Stomach (tissue), 19 donors: ENCODE measurements around the gene RAD51D. TPM values are rescaled to one million over a fixed set of nuclear protein-coding genes. Genes with fewer than 3 reads are reported as not detected.
A peak's percentile ranks its signal among the peaks of the same experiment; 100 is the strongest.

Experiments
- DNase-seq, 2 donors: peaks; one replicate each; pipeline versions ENCODE4 v3.0.0 to v3.0.0-alpha.2; 2013 to 2019
- H3K27ac ChIP-seq, 5 donors: fragments of 200-600 bp in 4 of 5; sonication (generic) in 4 of 5; one replicate each; pipeline ENCODE4 v1.5.1; 2013 to 2019; ENCODE audit warnings: mild to moderate bottlenecking in 1 of 5, moderate library complexity in 1 of 5
- H3K27me3 ChIP-seq, 3 donors: fragments of 200-600 bp; sonication (generic); one replicate each; pipeline ENCODE4 v1.5.1; 2017 to 2019; ENCODE audit warnings: mixed run types in 1 of 3
- H3K36me3 ChIP-seq, 4 donors: fragments of 200-600 bp; sonication (generic); 1 replicate in 3 of 4; 2 replicates in 1 of 4; pipeline ENCODE4 v1.5.1; 2016 to 2019
- H3K4me1 ChIP-seq, 4 donors: fragments of 200-600 bp; sonication (generic); one replicate each; pipeline ENCODE4 v1.5.1; 2016 to 2019
- H3K4me3 ChIP-seq, 4 donors: fragments of 200-600 bp; sonication (generic) in 3 of 4; one replicate each; pipeline ENCODE4 v1.5.1; 2016 to 2019; ENCODE audit warnings: mild to moderate bottlenecking in 1 of 4
- H3K9me3 ChIP-seq, 4 donors: fragments of 200-600 bp; sonication (generic); one replicate each; pipeline ENCODE4 v1.5.1; 2016 to 2019
- EP300 ChIP-seq: sonication (generic); formaldehyde crosslinking; IDR thresholded peaks from one replicate; pipeline ENCODE4 v1.6.1; 2017; ENCODE audit warnings: antibody characterized with exemption
- POLR2A ChIP-seq, 4 donors: fragments of 450-650 bp; IDR thresholded peaks; one replicate each; pipeline ENCODE4 v1.6.1; 2016; ENCODE audit warnings: antibody characterized with exemption in 4 of 4, control low read depth in 2 of 4, mild to moderate bottlenecking in 1 of 4, moderate library complexity in 1 of 4
- POLR2AphosphoS5 ChIP-seq, 3 donors: sonication (generic); formaldehyde crosslinking; IDR thresholded peaks; one replicate each; pipeline ENCODE4 v1.6.1; 2016; ENCODE audit warnings: antibody characterized with exemption in 3 of 3
- WGBS, 5 donors: extraction: QIAGEN DNeasy Blood & Tissue Kit in 3 of 5; methylation state at CpG; one replicate each; pipeline versions ENCODE4 v1.1.5 to v1.1.7; 2013 to 2018; 5-methylcytosine and 5-hydroxymethylcytosine counted together
- intact Hi-C: fragments of 100-400 bp; cut with DNase I; formaldehyde crosslinking; loops from one replicate; pipeline ENCODE4 v1.15.1; 2023; ENCODE audit warnings: low total_unique reads
- long read RNA-seq, 10 donors: transcript quantifications; one replicate each; lab custom pipeline, GENCODE V29; 2026
- polyA plus RNA-seq, 3 donors: library from polyadenylated mRNA; stranded (reverse); fragments of 200-250 nt; gene quantifications; one replicate each; pipeline ENCODE4 v1.2.3, GENCODE V29; 2013
- total RNA-seq, 5 donors: library from RNA; depleted of rRNA; stranded (reverse); fragments of >200 nt; gene quantifications; one replicate each; pipeline versions ENCODE4 v1.1.0 to v1.2.3, GENCODE V29; 2014 to 2016
- TF ChIP-seq, protein P1 (sequence below), 7 experiments: fragments of 450-650 bp in 4 of 7; fragments of 200-600 bp in 3 of 7; sonication (generic) in 3 of 7; IDR thresholded peaks; one replicate each; pipeline ENCODE4 v1.5.1; 2016 to 2019; ENCODE audit warnings: antibody characterized with exemption in 7 of 7, control low read depth in 2 of 7, mild to moderate bottlenecking in 1 of 7
- donor health status: healthy with polysubstance abuse.
- donor health status: Bipolar disorder and iron deficiency.
- donor health status: healthy.

The RAD51D gene
- total RNA-seq (10 to 100 TPM in 1 of 5 donors, 1 to 10 TPM in 4; 2.2 to 31.5 (median 3.5) TPM), polyA plus RNA-seq (1 to 10 TPM; 2.9 to 5.0 (median 3.1) TPM)
- long read RNA-seq, donor 1, full-length matches to known transcripts, result 1 of 1 reads
- long read RNA-seq, donor 1, partial matches to known transcripts, result 0 of 1 reads
- long read RNA-seq, donor 1, other reads (novel, unspliced or antisense), result 0 of 1 reads
- long read RNA-seq, donor 2, full-length matches to known transcripts, result 3 of 3 reads
- long read RNA-seq, donor 2, partial matches to known transcripts, result 0 of 3 reads
- long read RNA-seq, donor 2, other reads (novel, unspliced or antisense), result 0 of 3 reads
- long read RNA-seq, donor 3, full-length matches to known transcripts, result 1 of 1 reads
- long read RNA-seq, donor 3, partial matches to known transcripts, result 0 of 1 reads
- long read RNA-seq, donor 3, other reads (novel, unspliced or antisense), result 0 of 1 reads
- long read RNA-seq, donor 4, result 0 reads
- long read RNA-seq, donor 5, full-length matches to known transcripts, result 4 of 4 reads
- long read RNA-seq, donor 5, partial matches to known transcripts, result 0 of 4 reads
- long read RNA-seq, donor 5, other reads (novel, unspliced or antisense), result 0 of 4 reads
- long read RNA-seq, donor 6, partial matches to known transcripts, result 0 of 2 reads
- long read RNA-seq, donor 6, other reads (novel, unspliced or antisense), result 0 of 2 reads
- long read RNA-seq, donor 7, full-length matches to known transcripts, result 4 of 4 reads
- long read RNA-seq, donor 7, partial matches to known transcripts, result 0 of 4 reads
- long read RNA-seq, donor 7, other reads (novel, unspliced or antisense), result 0 of 4 reads
- long read RNA-seq, donor 8, partial matches to known transcripts, result 0 of 2 reads
- long read RNA-seq, donor 8, other reads (novel, unspliced or antisense), result 0 of 2 reads
- long read RNA-seq, donor 9, full-length matches to known transcripts, result 1 of 1 reads
- long read RNA-seq, donor 9, partial matches to known transcripts, result 0 of 1 reads
- long read RNA-seq, donor 9, other reads (novel, unspliced or antisense), result 0 of 1 reads
- long read RNA-seq, donor 10, partial matches to known transcripts, result 0 of 1 reads
- long read RNA-seq, donor 10, other reads (novel, unspliced or antisense), result 0 of 1 reads

DNA sequence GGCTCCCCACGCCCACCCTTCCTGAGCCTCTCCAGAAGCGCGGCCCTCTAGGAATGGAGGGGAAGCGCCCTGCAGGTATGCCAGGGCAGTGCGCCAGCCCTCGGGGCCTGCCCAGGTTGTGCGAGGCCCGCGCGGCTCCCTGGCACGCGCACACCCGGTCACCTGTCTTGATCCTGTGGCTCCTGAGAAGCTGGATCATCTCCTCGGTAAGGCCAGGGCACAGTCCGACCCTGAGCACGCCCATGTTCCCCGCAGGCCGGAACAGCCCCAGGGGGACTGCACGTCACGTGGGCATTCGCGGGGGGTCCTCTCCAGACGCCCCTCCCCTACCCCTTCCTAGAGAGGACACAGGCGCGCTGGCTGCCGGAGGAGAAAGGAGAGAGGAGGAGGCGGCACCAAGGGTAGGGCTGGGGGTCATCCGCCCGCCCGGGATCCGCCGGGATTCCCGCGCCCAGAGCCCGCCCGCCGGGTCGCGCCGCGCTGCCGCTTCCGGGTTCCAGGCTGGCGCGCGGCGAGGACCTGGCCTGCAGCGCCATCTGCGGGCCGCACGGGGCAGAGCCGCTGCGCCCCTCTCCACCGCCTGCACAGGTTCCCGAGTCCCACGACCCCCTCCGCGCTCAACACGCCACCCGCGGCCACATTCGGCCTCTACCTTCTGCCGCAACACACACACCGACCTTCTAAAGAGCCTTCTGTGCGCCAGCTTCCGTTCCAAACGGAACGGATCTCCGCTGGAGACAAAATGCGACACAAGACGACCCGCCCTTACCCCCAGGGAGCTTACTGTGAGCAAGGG is at the start of gene RAD51D:
Gene RAD51D, minus strand, starts transcription at position 491 of the 796 bp plus-strand sequence. Its CDS starts 247 bp downstream, at position 244.
- 0 to 1% (median 1%) methylated on average over 12 to 72 of the region's 72 CpGs for WGBS, 5 donors
- intact Hi-C loops, result loop anchor here (5.0 to 10.0 kb wide), 2 partner anchors 575 to 697 kb away; no protein-coding TSS in a partner anchor
- Histone ChIP-seq H3K4me1 (peaks cover 16 to 29% (median 25%) of the 10 kb centered on the region in 4 donors), H3K36me3 (no peaks in the 10 kb centered on the region), H3K27me3 (no peaks in the 10 kb centered on the region), H3K27ac (peak within 1 kb of the TSS; percentile 20 to 86 (median 77)), H3K4me3 (peak within 1 kb of the TSS; percentile 72 to 88 (median 77)), H3K9me3 (no peaks in the 10 kb centered on the region)
- DNase-seq, result peak; percentile 81 to 94
- TF ChIP-seq, protein P1, sequence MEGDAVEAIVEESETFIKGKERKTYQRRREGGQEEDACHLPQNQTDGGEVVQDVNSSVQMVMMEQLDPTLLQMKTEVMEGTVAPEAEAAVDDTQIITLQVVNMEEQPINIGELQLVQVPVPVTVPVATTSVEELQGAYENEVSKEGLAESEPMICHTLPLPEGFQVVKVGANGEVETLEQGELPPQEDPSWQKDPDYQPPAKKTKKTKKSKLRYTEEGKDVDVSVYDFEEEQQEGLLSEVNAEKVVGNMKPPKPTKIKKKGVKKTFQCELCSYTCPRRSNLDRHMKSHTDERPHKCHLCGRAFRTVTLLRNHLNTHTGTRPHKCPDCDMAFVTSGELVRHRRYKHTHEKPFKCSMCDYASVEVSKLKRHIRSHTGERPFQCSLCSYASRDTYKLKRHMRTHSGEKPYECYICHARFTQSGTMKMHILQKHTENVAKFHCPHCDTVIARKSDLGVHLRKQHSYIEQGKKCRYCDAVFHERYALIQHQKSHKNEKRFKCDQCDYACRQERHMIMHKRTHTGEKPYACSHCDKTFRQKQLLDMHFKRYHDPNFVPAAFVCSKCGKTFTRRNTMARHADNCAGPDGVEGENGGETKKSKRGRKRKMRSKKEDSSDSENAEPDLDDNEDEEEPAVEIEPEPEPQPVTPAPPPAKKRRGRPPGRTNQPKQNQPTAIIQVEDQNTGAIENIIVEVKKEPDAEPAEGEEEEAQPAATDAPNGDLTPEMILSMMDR (IDR thresholded peaks at IDR 0.05), result peak in 5 of 7 experiments; percentile 70 to 99 (median 96)
- TF ChIP-seq EP300, result no peak
- TF ChIP-seq POLR2AphosphoS5 (IDR thresholded peaks at IDR 0.05), result peak in 2 of 3 donors; percentile 14 to 42
- TF ChIP-seq POLR2A (IDR thresholded peaks at IDR 0.05), result no peak

DNA sequence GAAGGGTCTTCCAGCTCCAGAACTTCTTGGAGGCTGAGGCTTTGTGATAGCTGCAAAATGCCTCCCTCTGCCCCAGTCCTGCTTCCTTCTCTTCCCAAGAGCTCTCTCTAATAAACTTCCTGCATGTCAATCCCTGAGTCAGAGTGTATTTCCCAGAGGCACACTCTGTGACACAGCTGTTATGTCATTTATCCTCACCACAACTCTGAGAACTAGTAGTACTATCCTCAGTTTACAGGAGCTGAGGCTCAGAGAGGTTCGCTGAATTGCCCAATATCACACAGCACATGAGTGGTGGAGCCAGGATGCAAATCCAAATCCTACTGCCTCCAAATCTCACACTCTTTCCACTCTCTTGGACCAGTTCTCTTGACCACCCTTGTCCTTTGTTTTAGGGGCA is 48.0 kb upstream of the RAD51D start:
- intact Hi-C loops, result no loop called here

DNA sequence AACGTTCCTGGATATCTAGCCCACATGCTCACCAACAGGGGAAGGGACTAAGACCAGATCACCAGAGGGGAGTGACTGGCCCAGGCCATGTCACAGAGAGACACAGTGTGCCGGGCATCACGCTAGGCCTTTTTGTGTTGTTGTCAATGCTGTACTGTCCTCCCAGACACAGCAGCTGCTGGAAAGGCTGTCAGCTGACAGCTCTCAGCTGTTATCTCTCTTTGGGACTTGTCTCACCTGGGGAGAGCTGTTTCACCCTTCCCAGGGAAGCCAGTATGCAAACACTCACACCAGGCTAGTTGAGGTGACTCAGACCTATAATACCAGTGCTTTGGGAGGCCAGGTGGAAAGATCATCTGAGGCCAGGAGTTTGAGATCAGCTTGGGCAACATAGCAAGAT is 47.4 kb upstream of the RAD51D start:
- H3K36me3 ChIP-seq, result no peaks in the 10 kb centered on the region
- WGBS, 5 donors, result 41 to 61% (median 47%) methylated on average over 3 of the region's 3 CpGs; no CpG with 5 or more reads in 1 of the 5 donors
- H3K4me1 ChIP-seq, result no peaks in the 10 kb centered on the region
- intact Hi-C loops, result no loop called here
- TF ChIP-seq EP300 (no peak), POLR2AphosphoS5 (IDR thresholded peaks at IDR 0.05) (no peak), POLR2A (IDR thresholded peaks at IDR 0.05) (no peak)
- TF ChIP-seq, protein P1 (IDR thresholded peaks at IDR 0.05), result no peak
- H3K9me3 ChIP-seq, result no peaks in the 10 kb centered on the region
- H3K4me3 ChIP-seq, result no peak overlapping the region
- H3K27me3 ChIP-seq, result peaks cover 0 to 12% (median 6%) of the 10 kb centered on the region in 3 donors
- no peak for DNase-seq
- no peak overlapping the region for H3K27ac ChIP-seq

More for the DNA sequence above, 48.0 kb upstream of the RAD51D start:
- Histone ChIP-seq H3K36me3 (no peaks in the 10 kb centered on the region), H3K27ac (no peak overlapping the region), H3K9me3 (no peaks in the 10 kb centered on the region), H3K4me1 (no peaks in the 10 kb centered on the region), H3K4me3 (no peak overlapping the region), H3K27me3 (peaks cover 0 to 11% (median 6%) of the 10 kb centered on the region in 3 donors)
- 57 to 88% (median 75%) methylated on average over 1 of the region's 1 CpG for WGBS, 5 donors
- TF ChIP-seq POLR2A (IDR thresholded peaks at IDR 0.05) (no peak), EP300 (no peak), POLR2AphosphoS5 (IDR thresholded peaks at IDR 0.05) (no peak)
- TF ChIP-seq, protein P1 (IDR thresholded peaks at IDR 0.05), result no peak
- DNase-seq, result no peak
